Neural progenitor cell (in vitro differentiated cells): Measurements from ENCODE around the gene PCLAF.
"Not testable (repeated sequence)": the region's sequence is repeated elsewhere in the genome, so short reads cannot be mapped to it uniquely, and the experiment has no call there.

Experiments
- CTCF ChIP-seq: fragments of 200-600 bp; sonication (generic); IDR thresholded peaks from 2 replicates; pipeline ENCODE4 v1.5.1; 2017; ENCODE audit warnings: antibody characterized with exemption, mild to moderate bottlenecking
- EZH2 ChIP-seq: fragments of 200-600 bp; sonication (generic); IDR thresholded peaks from 2 replicates; pipeline ENCODE4 v1.6.1; 2017; ENCODE audit warnings: antibody characterized with exemption, mild to moderate bottlenecking, moderate library complexity

- not testable (repeated sequence) for TF ChIP-seq CTCF, EZH2
These were observed 941 bp downstream of the PCLAF start for GRCh38 chr15:64380130-64380870.
